Measurements from ENCODE around the gene INSM1.
A peak's percentile ranks its signal among the peaks of the same experiment; 100 is the strongest.
"Not testable (repeated sequence)": the region's sequence is repeated elsewhere in the genome, so short reads cannot be mapped to it uniquely, and the experiment has no call there.

INSM1 gene

GRCh38 chr20:20367575-20368417, at the start of gene INSM1:
TSS of gene INSM1 (plus strand) at chr20:20368104. CDS start at chr20:20368268, 164 bp downstream.
- DNase-seq (ENCODE audit: low spot score) = peak; percentile 85

GRCh38 chr20:20318365-20319161, 49.3 kb upstream of the INSM1 start:
- DNase-seq (ENCODE audit: low spot score) = no peak

- no peak for DNase-seq (ENCODE audit: low spot score)
These were observed 46.8 kb upstream of the INSM1 start for GRCh38 chr20:20321134-20321533.

- DNase-seq (ENCODE audit: low spot score) = no peak
These were observed 46.0 kb upstream of the INSM1 start for GRCh38 chr20:20321917-20322316.

GRCh38 chr20:20322912-20323311, 45.0 kb upstream of the INSM1 start:
- no peak for DNase-seq (ENCODE audit: low spot score)

GRCh38 chr20:20327746-20328145, 40.2 kb upstream of the INSM1 start:
- no peak for DNase-seq (ENCODE audit: low spot score)

- no peak for DNase-seq (ENCODE audit: low spot score)
These were observed 38.3 kb upstream of the INSM1 start for GRCh38 chr20:20329564-20329963.

GRCh38 chr20:20331156-20331555, 36.7 kb upstream of the INSM1 start:
- DNase-seq (ENCODE audit: low spot score) = no peak

GRCh38 chr20:20331817-20332216, 36.1 kb upstream of the INSM1 start:
- DNase-seq (ENCODE audit: low spot score) = no peak

GRCh38 chr20:20333866-20334265, 34.0 kb upstream of the INSM1 start:
- no peak for DNase-seq (ENCODE audit: low spot score)

GRCh38 chr20:20334489-20334888, 33.4 kb upstream of the INSM1 start:
- DNase-seq (ENCODE audit: low spot score) = no peak

GRCh38 chr20:20338133-20338730, 29.7 kb upstream of the INSM1 start:
- no peak for DNase-seq (ENCODE audit: low spot score)

- no peak for DNase-seq (ENCODE audit: low spot score)
These were observed 27.5 kb upstream of the INSM1 start for GRCh38 chr20:20340443-20340842.

GRCh38 chr20:20341371-20341770, 26.5 kb upstream of the INSM1 start:
- no peak for DNase-seq (ENCODE audit: low spot score)

GRCh38 chr20:20342066-20342465, 25.8 kb upstream of the INSM1 start:
- DNase-seq (ENCODE audit: low spot score) = no peak

GRCh38 chr20:20343932-20344331, 24.0 kb upstream of the INSM1 start:
- DNase-seq (ENCODE audit: low spot score) = no peak

GRCh38 chr20:20344476-20344875, 23.4 kb upstream of the INSM1 start:
- DNase-seq (ENCODE audit: low spot score) = no peak

- no peak for DNase-seq (ENCODE audit: low spot score)
These were observed 14.3 kb upstream of the INSM1 start for GRCh38 chr20:20353576-20353975.

- DNase-seq (ENCODE audit: low spot score) = not testable (repeated sequence)
These were observed 12.4 kb upstream of the INSM1 start for GRCh38 chr20:20355503-20355902.

- DNase-seq (ENCODE audit: low spot score) = no peak
These were observed 9.1 kb upstream of the INSM1 start for GRCh38 chr20:20358801-20359200.

- DNase-seq (ENCODE audit: low spot score) = no peak
These were observed 8.3 kb upstream of the INSM1 start for GRCh38 chr20:20359628-20360027.

GRCh38 chr20:20360464-20360863, 7.4 kb upstream of the INSM1 start:
- DNase-seq (ENCODE audit: low spot score) = peak; percentile 64
